ENCODE data around the gene KREMEN1. TPM values are rescaled to one million over a fixed set of nuclear protein-coding genes. Genes with fewer than 3 reads are reported as not detected.
A peak's percentile ranks its signal among the peaks of the same experiment; 100 is the strongest.

The KREMEN1 gene
- total and polyA plus RNA-seq, 2 experiments from 2014 or later: 7.5 to 10.5 TPM

DNA sequence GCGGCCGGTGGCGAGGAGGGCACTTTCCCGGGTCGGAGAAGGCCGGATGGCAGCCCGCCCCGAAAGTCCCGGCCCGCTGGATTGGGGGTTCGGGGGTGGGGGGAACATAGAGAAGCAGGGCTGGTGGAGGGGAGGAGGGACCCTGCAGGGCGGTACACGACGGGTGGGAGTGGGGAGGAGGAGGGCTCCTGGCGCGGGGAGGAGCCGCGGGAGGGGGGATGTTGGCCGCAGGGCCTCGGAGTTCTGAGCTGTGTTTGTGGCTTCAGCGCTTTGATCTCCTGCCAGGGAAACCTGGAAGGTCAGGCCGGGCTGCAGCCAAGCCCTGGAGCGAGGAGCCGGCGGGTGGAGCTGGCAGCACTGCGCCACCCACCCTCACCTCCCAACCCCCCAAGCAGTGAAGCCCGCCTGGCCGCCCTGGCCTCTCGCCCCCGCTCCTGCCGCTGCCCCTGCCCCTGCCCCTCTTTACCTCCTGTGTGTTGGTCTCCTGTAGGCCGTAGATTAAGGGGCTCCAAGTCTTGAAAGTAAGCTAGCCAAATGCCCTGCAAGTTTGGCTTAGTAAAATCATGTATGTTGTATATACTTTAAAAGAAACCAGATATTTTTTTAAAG lies 42.1 kb upstream of the KREMEN1 start:
- Histone ChIP-seq H2AFZ (peak overlapping the region; percentile 51), H3K4me2 (peak overlapping the region; percentile 85), H3K9me3 (ENCODE audit: low read depth) (no peaks in the 10 kb centered on the region), H3K4me3 (peak overlapping the region; percentile 16), H4K20me1 (ENCODE audit: insufficient read depth, poor library complexity, severe bottlenecking) (no peaks in the 10 kb centered on the region), H3K4me1 (ENCODE audit: insufficient read depth) (peaks cover 33% of the 10 kb centered on the region), H3K36me3 (replicated peaks; ENCODE audit: insufficient read depth, low read depth) (no peaks in the 10 kb centered on the region), H3K27me3 (no peaks in the 10 kb centered on the region), H3K27ac (peak overlapping the region; percentile 91), H3K9me2 (replicated peaks; ENCODE audit: insufficient read depth) (no peaks in the 10 kb centered on the region), H3K79me2 (peaks cover 60% of the 10 kb centered on the region)
- TF ChIP-seq, protein P1, sequence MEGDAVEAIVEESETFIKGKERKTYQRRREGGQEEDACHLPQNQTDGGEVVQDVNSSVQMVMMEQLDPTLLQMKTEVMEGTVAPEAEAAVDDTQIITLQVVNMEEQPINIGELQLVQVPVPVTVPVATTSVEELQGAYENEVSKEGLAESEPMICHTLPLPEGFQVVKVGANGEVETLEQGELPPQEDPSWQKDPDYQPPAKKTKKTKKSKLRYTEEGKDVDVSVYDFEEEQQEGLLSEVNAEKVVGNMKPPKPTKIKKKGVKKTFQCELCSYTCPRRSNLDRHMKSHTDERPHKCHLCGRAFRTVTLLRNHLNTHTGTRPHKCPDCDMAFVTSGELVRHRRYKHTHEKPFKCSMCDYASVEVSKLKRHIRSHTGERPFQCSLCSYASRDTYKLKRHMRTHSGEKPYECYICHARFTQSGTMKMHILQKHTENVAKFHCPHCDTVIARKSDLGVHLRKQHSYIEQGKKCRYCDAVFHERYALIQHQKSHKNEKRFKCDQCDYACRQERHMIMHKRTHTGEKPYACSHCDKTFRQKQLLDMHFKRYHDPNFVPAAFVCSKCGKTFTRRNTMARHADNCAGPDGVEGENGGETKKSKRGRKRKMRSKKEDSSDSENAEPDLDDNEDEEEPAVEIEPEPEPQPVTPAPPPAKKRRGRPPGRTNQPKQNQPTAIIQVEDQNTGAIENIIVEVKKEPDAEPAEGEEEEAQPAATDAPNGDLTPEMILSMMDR (IDR thresholded peaks at IDR 0.05; ENCODE audit: poor library complexity): no peak
- TF ChIP-seq EZH2 (IDR thresholded peaks at IDR 0.05; ENCODE audit: borderline replicate concordance) (no peak), EZH2phosphoT487 (IDR thresholded peaks at IDR 0.05; ENCODE audit: low read depth, severe bottlenecking, unreplicated experiment) (no peak)
- WGBS (ENCODE audit: low lambda C conversion rate, missing lambda C conversion rate): 2% methylated on average over 15 of the region's 32 CpGs
- peak; percentile 90 for DNase-seq (ENCODE audit: low spot score)

DNA sequence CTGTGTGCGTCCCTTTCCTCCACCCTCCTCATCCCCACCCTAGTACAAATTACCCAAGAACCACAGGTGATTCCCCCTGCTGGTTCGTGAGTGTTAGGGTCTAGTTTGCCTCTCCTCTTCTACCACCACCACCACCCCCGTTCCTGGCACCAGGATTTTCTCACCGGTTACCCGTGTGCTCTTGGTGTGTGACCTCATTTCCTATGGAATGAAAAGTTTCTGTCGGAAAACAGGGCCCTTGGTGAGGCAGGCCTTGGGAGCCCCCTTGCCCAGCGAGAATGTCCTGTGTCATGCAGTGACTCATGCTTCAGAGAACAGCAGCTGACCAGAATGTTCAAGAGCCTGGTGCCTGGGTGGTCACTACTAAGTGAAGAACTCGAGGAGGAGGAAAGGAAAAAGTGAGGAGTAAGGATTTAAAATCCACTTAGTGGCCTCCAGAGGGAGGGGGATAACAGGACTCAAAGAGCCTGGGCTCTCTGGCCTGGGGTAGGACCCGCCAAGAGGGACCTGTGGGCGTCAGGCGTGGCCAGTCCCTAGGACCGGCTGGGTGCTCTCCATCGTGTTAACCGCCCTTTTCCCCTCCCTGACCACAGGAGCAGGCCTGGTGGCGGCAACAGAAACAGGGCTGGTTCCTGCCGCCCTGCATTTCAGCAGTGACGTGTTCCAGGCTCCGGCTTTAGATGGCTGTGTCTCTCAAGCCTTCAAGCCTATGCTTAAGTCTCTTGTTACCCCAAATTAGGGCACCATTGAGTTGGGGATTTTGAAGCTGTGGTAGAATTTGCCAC lies 41.4 kb upstream of the KREMEN1 start:
- peak; percentile 90 for DNase-seq (ENCODE audit: low spot score)
- H3K36me3 ChIP-seq (replicated peaks; ENCODE audit: insufficient read depth, low read depth): no peaks in the 10 kb centered on the region
- H3K27ac ChIP-seq: peak overlapping the region; percentile 91
- H3K4me1 ChIP-seq (ENCODE audit: insufficient read depth): peaks cover 33% of the 10 kb centered on the region
- H2AFZ ChIP-seq: peak overlapping the region; percentile 8
- peak overlapping the region; percentile 85 for H3K4me2 ChIP-seq
- no peak overlapping the region for H3K4me3 ChIP-seq
- no peaks in the 10 kb centered on the region for H3K9me3 ChIP-seq (ENCODE audit: low read depth)
- no peaks in the 10 kb centered on the region for H3K9me2 ChIP-seq (replicated peaks; ENCODE audit: insufficient read depth)
- no peaks in the 10 kb centered on the region for H3K27me3 ChIP-seq
- 36% methylated on average over 18 of the region's 18 CpGs for WGBS (ENCODE audit: low lambda C conversion rate, missing lambda C conversion rate)
- peaks cover 58% of the 10 kb centered on the region for H3K79me2 ChIP-seq
- no peaks in the 10 kb centered on the region for H4K20me1 ChIP-seq (ENCODE audit: insufficient read depth, poor library complexity, severe bottlenecking)
- TF ChIP-seq, protein P1 (IDR thresholded peaks at IDR 0.05; ENCODE audit: poor library complexity): peak; percentile 29
- no peak for TF ChIP-seq EZH2phosphoT487 (IDR thresholded peaks at IDR 0.05; ENCODE audit: low read depth, severe bottlenecking, unreplicated experiment)

DNA sequence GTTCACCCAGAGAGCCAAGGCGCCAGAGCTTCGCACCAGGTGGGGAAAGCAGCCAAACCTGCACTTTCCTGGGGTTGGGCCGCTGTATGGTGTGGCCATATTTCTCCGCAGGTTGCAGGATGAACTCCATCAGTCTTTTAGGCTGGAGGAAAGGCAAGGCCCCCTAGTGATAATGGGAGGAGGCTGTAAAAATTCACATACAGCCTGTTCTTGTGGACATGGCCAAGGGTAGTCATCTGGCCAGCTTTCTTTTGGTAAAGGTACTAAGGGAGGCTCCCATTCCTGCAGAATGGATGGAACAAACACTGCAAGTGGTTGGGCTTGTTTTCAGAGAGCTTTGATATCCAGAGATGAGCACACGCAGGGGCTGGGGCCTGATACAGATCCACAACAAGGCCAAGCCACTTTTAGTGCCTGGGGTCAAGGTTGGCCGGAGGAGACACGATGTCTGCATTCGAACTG lies 40.8 kb upstream of the KREMEN1 start:
- H3K36me3 ChIP-seq (replicated peaks; ENCODE audit: insufficient read depth, low read depth): no peaks in the 10 kb centered on the region
- H3K27me3 ChIP-seq: no peaks in the 10 kb centered on the region
- peaks cover 33% of the 10 kb centered on the region for H3K4me1 ChIP-seq (ENCODE audit: insufficient read depth)
- H3K27ac ChIP-seq: peak overlapping the region; percentile 91
- peak overlapping the region; percentile 5 for H2AFZ ChIP-seq
- TF ChIP-seq EZH2phosphoT487 (IDR thresholded peaks at IDR 0.05; ENCODE audit: low read depth, severe bottlenecking, unreplicated experiment): no peak
- no peak for DNase-seq (ENCODE audit: low spot score)
- no peaks in the 10 kb centered on the region for H4K20me1 ChIP-seq (ENCODE audit: insufficient read depth, poor library complexity, severe bottlenecking)
- WGBS (ENCODE audit: low lambda C conversion rate, missing lambda C conversion rate): 74% methylated on average over 8 of the region's 8 CpGs
- no peaks in the 10 kb centered on the region for H3K9me2 ChIP-seq (replicated peaks; ENCODE audit: insufficient read depth)
- H3K9me3 ChIP-seq (ENCODE audit: low read depth): no peaks in the 10 kb centered on the region
- H3K79me2 ChIP-seq: peaks cover 52% of the 10 kb centered on the region
- no peak overlapping the region for H3K4me3 ChIP-seq
- H3K4me2 ChIP-seq: peak overlapping the region; percentile 85

DNA sequence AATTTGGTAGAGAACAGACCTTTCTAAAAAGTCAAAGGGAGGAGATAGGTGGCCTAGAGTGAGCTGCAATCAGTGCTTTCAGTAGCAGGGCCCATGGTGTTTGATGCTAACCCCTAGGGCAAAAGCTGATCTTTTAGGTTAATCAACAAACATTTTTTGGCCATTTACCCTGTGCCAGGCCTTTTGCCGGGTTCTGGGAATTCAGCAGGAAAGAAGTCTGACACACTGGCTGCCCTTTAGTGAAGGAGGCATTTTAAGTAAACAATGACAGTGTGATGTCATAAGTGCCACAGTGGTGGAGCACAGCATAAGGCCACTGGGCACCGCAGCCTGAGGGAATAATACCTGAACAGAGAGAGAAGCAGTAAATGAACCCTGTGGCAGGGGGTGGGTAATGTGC lies 40.3 kb upstream of the KREMEN1 start:
- peaks cover 33% of the 10 kb centered on the region for H3K4me1 ChIP-seq (ENCODE audit: insufficient read depth)
- no peaks in the 10 kb centered on the region for H3K9me3 ChIP-seq (ENCODE audit: low read depth)
- H3K79me2 ChIP-seq: peaks cover 49% of the 10 kb centered on the region
- H3K4me3 ChIP-seq: no peak overlapping the region
- no peaks in the 10 kb centered on the region for H3K9me2 ChIP-seq (replicated peaks; ENCODE audit: insufficient read depth)
- peak overlapping the region; percentile 85 for H3K4me2 ChIP-seq
- no peaks in the 10 kb centered on the region for H4K20me1 ChIP-seq (ENCODE audit: insufficient read depth, poor library complexity, severe bottlenecking)
- TF ChIP-seq, protein P1 (IDR thresholded peaks at IDR 0.05; ENCODE audit: poor library complexity): no peak
- TF ChIP-seq EZH2phosphoT487 (IDR thresholded peaks at IDR 0.05; ENCODE audit: low read depth, severe bottlenecking, unreplicated experiment) (no peak), EZH2 (IDR thresholded peaks at IDR 0.05; ENCODE audit: borderline replicate concordance) (no peak)
- WGBS (ENCODE audit: low lambda C conversion rate, missing lambda C conversion rate): 65% methylated on average over 2 of the region's 2 CpGs
- no peaks in the 10 kb centered on the region for H3K36me3 ChIP-seq (replicated peaks; ENCODE audit: insufficient read depth, low read depth)
- DNase-seq (ENCODE audit: low spot score): no peak
- H3K27ac ChIP-seq: peak overlapping the region; percentile 91
- H2AFZ ChIP-seq: no peak overlapping the region
- H3K27me3 ChIP-seq: no peaks in the 10 kb centered on the region
